Vagina (tissue), 2 donors: ENCODE data around the gene CETN2.

Experiments
- POLR2A ChIP-seq, 2 donors: fragments of 450-650 bp; IDR thresholded peaks; one replicate each; pipeline ENCODE4 v1.6.1; 2017; ENCODE audit warnings: antibody characterized with exemption in 2 of 2, mild to moderate bottlenecking in 2 of 2, moderate library complexity in 2 of 2
- POLR2AphosphoS5 ChIP-seq, 2 donors: sonication (generic); formaldehyde crosslinking; IDR thresholded peaks; one replicate each; pipeline ENCODE4 v1.9.0; 2017; ENCODE audit warnings: antibody characterized with exemption in 2 of 2, mild to moderate bottlenecking in 2 of 2, low read depth in 1 of 2; ENCODE audit not compliant: insufficient read depth in 1 of 2
- TF ChIP-seq, protein P1 (sequence below), 3 experiments: fragments of 450-650 bp in 2 of 3; fragments of 200-600 bp in 1 of 3; sonication (generic) in 1 of 3; IDR thresholded peaks; one replicate each; pipeline ENCODE4 v1.5.1; 2017 to 2019; ENCODE audit warnings: antibody characterized with exemption in 3 of 3, mild to moderate bottlenecking in 2 of 3, moderate library complexity in 2 of 3

DNA sequence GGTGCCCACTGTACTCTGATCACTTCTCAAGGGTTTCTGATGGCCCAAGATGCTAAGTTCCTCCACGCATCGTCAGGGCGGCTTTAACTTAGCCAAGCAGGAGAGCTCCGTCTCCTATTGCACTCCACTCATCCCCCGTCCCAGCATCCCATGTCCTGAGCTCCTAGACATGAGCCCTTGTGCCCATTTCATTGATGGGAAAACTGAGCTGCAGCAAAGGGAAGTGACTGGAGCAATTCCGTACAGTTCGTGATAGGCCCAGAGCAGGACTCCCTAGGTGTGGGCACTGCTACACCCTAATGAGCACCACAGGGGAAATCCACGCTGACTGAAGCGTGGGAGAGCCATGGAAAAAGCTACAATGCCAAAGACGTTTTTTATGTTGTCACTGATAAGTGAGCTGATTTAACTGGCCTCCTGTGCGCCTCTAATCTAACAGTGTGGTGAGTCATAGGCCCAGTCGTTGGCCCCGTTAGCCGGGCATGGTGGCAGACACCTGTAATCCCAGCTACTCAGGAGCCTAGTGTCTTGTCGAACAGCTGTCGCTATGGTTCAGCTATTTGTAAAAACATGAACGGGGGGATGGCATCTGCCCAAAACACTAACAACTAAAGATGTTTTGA lies 15.2 kb upstream of the CETN2 start:
- TF ChIP-seq, protein P1, sequence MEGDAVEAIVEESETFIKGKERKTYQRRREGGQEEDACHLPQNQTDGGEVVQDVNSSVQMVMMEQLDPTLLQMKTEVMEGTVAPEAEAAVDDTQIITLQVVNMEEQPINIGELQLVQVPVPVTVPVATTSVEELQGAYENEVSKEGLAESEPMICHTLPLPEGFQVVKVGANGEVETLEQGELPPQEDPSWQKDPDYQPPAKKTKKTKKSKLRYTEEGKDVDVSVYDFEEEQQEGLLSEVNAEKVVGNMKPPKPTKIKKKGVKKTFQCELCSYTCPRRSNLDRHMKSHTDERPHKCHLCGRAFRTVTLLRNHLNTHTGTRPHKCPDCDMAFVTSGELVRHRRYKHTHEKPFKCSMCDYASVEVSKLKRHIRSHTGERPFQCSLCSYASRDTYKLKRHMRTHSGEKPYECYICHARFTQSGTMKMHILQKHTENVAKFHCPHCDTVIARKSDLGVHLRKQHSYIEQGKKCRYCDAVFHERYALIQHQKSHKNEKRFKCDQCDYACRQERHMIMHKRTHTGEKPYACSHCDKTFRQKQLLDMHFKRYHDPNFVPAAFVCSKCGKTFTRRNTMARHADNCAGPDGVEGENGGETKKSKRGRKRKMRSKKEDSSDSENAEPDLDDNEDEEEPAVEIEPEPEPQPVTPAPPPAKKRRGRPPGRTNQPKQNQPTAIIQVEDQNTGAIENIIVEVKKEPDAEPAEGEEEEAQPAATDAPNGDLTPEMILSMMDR (IDR thresholded peaks at IDR 0.05), result no peak
- TF ChIP-seq POLR2A (IDR thresholded peaks at IDR 0.05) (no peak), POLR2AphosphoS5 (IDR thresholded peaks at IDR 0.05; ENCODE audit: insufficient read depth in 1 of 2, low read depth in 1 of 2) (no peak)
